Measurements from ENCODE around the gene RBP2.

- TF ChIP-seq CTCF (IDR thresholded peaks at IDR 0.05), result no peak
- TF ChIP-seq POLR2A (IDR thresholded peaks at IDR 0.05), result no peak
Measured at GRCh38 chr3:139444446-139444845, 31.9 kb downstream of the RBP2 start.
